HG03460 (cell line): ENCODE results near the gene SLC8B1.

Experiments
- ATAC-seq: cut with Tn5 transposase; IDR thresholded peaks from one replicate; pipeline ENCODE4 v1.9.1; 2021; ENCODE audit not compliant: unreplicated experiment

SLC8B1 gene

GRCh38 chr12:113271853-113272561, 62.9 kb downstream of the SLC8B1 start:
- ATAC-seq: no peak

- no peak for ATAC-seq
Observed at GRCh38 chr12:113271466-113271852, 63.5 kb downstream of the SLC8B1 start.

GRCh38 chr12:113270709-113271009, 64.2 kb downstream of the SLC8B1 start:
- ATAC-seq: no peak

- no peak for ATAC-seq
Observed at GRCh38 chr12:113269257-113269943, 65.5 kb downstream of the SLC8B1 start.

- no peak for ATAC-seq
Observed at GRCh38 chr12:113268621-113269020, 66.3 kb downstream of the SLC8B1 start.

GRCh38 chr12:113268136-113268535, 66.8 kb downstream of the SLC8B1 start:
- ATAC-seq: no peak

GRCh38 chr12:113267621-113268020, 67.3 kb downstream of the SLC8B1 start:
- ATAC-seq: no peak

GRCh38 chr12:113266106-113266895, 68.6 kb downstream of the SLC8B1 start:
- ATAC-seq: no peak

- ATAC-seq: no peak
Observed at GRCh38 chr12:113263431-113263963, 71.4 kb downstream of the SLC8B1 start.

- ATAC-seq: no peak
Observed at GRCh38 chr12:113262710-113263109, 72.2 kb downstream of the SLC8B1 start.

GRCh38 chr12:113261847-113262470, 73.0 kb downstream of the SLC8B1 start:
- no peak for ATAC-seq

- no peak for ATAC-seq
Observed at GRCh38 chr12:113260636-113261300, 74.1 kb downstream of the SLC8B1 start.

- no peak for ATAC-seq
Observed at GRCh38 chr12:113260127-113260526, 74.8 kb downstream of the SLC8B1 start.

GRCh38 chr12:113257564-113257963, 77.3 kb downstream of the SLC8B1 start:
- ATAC-seq: no peak

- ATAC-seq: no peak
Observed at GRCh38 chr12:113254298-113254697, 80.6 kb downstream of the SLC8B1 start.

GRCh38 chr12:113253532-113254285, 81.2 kb downstream of the SLC8B1 start:
- no peak for ATAC-seq

GRCh38 chr12:113252494-113252893, 82.4 kb downstream of the SLC8B1 start:
- no peak for ATAC-seq

- ATAC-seq: no peak
Observed at GRCh38 chr12:113251404-113252070, 83.4 kb downstream of the SLC8B1 start.

GRCh38 chr12:113250045-113250444, 84.9 kb downstream of the SLC8B1 start:
- ATAC-seq: no peak

GRCh38 chr12:113249546-113249945, 85.4 kb downstream of the SLC8B1 start:
- ATAC-seq: no peak
